Embryonic facial prominence (tissue), 1 donor: Measurements from ENCODE around the gene AXIN2.
"Not testable (repeated sequence)": the region's sequence is repeated elsewhere in the genome, so short reads cannot be mapped to it uniquely, and the experiment has no call there.

ENCODE experiments used
- DNase-seq: peaks from one replicate; pipeline ENCODE4 v3.0.0-alpha.2; 2016; ENCODE audit errors: extremely low spot score

Gene AXIN2

DNA sequence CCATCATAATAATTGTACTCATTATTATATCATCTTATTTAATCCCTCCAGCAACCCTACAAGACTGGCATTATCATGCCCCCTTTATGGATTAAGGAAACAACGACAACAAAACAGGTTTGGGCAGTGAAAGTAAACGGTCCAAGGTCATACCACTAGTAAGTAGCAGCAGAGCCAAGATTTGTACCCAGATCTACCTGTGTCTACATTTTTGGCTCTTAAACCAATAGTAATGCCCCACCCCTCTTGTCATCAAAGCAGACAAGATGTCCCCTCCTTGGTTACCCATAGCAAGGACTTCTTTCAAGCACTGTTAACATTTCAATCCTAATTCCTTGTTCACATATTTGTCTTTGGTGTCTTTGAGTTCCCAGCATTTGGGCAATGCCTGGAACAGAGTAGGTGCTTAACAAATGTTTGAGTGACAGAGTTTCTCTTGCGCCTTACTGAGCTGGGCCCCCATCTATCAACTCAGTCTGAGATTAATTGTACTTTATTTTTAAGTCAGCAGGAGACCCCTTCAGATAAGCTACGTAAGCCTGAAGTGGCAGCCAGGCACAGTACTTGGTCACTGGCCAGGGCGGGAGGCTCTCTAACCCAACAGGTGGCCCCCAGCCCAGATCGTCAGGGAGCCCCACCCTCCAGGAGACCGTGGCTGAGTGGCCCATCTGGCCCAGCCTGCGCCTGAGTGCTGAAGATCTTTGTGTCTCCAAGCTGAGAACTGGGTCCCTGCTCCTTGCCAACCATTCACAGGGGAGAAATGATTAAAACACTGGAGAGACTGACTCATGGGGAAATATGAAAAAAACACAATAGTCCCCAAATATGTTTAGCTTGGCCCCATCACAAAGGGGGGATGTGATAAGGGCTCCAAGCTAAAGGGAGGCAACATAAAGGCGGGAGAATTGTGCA, 75.8 kb downstream of the AXIN2 start:
- no peak for DNase-seq

DNA sequence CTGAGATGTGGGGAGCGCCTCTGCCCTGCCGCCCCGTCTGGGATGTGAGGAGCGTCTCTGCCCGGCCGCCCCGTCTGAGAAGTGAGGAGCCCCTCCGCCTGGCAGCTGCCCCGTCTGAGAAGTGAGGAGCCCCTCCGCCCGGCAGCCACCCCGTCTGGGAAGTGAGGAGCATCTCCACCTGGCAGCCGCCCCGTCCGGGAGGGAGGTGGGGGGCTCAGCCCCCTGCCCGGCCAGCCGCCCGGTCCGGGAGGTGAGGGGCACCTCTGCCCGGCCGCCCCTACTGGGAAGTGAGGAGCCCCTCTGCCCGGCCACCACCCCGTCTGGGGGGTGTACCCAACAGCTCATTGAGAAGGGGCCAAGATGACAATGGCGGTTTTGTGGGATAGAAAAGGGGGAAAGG, 77.0 kb downstream of the AXIN2 start:
- not testable (repeated sequence) for DNase-seq

DNA sequence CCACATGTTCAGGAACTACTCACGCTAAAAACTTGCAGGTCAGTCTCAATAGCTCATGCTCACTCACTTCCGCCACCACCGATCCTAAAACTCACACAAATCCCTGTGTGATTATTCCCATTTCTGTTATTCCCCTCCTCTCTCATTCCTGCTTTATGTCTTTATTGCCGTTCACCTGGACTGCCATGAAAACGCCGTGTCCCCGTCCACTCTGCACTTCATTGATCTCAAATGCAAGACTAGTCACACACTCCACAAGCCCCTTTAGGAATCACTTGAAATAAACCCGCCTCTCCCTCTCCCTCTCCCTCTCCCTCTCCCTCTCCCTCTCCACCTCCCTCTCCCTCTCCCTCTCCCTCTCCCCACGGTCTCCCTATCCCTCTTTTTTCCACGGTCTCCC, 78.0 kb downstream of the AXIN2 start:
- DNase-seq = no peak

- DNase-seq = no peak
These were observed 79.2 kb downstream of the AXIN2 start for GRCh38 chr17:65482201-65482600.

DNA sequence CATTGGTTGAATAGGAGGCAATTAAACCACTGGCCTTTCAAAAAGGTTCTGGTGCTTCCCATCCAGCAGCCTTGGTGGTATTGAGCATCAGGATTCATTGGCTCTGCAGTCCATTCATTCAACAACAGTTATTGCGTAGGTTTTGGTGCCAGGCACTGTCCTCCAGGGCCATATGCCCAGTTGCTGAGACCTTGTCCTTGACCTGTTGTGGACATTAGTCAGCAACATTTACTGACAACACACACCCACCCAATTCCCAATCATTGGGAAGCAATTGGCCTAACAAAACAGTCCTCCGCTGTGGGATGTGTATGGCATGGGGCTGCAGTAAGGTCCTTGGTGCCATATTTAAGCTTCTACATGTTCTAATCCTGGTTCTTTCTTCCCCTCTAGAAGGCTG, 82.2 kb downstream of the AXIN2 start:
- DNase-seq = no peak
